GM19099 (cell line): ENCODE data around the gene GLIS2.
A peak's percentile ranks its signal among the peaks of the same experiment; 100 is the strongest.

Experiments used
- POLR2A ChIP-seq: IDR thresholded peaks from 3 replicates; pipeline ENCODE4 v1.6.1; 2011; ENCODE audit warnings: low read depth; ENCODE audit not compliant: insufficient read length; ENCODE audit errors: extremely low read depth

Gene GLIS2

DNA sequence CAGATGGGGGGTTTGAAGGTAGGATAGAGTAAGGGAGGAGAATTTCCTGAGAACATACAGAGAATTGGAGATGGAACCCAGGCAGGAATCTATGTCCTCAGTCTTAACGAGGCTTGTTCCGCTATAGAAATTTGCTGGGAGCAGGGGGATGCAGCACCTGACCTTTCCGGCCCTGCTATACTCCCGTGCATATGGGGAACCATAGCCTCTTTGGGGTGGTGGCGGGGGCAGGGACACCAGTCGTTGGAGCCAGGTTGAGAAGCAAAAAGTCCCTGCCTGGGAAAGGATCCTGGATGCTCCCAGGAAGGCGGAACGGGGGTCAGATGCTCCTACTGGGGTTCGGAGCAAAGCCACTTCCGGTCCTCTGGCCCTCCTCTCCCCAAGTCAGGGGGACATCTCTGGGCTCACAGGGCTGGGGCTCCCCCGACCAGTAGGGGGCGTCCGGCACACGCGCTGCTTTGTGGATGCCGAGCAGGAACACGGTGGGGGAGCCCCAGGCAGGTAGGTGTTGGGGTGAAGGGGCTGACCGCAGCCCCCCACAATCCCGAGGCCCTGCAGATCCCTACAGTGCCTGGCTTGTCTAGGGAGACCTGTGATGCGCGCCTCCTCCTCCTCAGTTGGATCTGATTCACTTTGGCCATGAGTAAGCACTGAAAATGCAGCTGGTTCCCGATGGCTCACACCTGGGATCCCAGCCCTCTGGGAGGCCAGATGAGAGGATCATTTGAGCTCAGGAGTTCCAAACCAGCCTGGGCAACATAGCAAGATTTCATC, 27.5 kb upstream of the GLIS2 start:
- TF ChIP-seq POLR2A = peak; percentile 12

DNA sequence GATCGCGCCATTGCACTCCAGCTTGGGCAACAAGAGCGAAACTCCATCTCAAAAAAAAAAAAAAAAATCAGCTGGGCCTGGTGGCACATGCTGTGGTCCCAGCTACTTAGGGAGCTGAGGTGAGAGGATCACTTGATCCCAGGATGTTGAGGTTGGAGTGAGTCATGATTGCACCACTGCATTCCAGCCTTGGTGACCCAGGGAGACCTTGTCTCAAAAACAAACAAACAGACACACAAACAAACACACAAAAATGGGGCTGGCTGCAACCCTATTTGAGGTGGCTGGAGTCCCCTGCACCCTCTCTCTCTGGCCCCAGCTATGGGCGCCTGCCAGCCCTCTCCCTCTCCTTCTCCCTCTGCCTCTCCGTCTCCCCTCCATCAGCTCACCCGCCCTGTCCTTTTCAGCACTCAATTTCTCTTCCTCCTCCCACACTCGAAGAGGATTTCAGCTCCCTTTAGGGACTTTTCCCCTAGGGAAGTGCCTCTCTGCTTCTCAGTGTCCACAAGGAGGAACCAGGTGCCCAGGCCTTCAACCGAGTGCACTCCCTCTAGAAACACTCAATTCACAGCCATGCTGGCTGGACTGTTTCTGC, 25.5 kb upstream of the GLIS2 start:
- no peak for TF ChIP-seq POLR2A

DNA sequence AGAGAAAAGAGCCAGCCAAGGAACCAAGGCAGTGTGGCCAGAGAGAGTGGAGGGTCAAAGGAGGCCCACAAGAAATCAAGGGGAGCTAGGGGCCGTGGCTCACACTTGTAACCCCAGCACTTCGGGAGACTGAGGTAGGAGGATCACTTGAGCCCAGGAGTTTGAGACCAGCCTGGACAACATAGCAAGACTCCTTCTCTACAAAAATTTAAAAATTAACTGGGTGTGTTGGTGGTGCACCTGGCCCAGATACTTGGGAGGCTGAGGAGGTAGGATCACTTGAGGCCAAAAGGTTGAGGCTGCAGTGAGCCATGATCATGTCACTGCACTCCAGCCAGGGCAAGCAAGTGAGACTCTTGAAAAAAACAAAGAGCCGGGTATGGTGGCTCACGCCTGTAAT, 24.2 kb upstream of the GLIS2 start:
- no peak for TF ChIP-seq POLR2A

DNA sequence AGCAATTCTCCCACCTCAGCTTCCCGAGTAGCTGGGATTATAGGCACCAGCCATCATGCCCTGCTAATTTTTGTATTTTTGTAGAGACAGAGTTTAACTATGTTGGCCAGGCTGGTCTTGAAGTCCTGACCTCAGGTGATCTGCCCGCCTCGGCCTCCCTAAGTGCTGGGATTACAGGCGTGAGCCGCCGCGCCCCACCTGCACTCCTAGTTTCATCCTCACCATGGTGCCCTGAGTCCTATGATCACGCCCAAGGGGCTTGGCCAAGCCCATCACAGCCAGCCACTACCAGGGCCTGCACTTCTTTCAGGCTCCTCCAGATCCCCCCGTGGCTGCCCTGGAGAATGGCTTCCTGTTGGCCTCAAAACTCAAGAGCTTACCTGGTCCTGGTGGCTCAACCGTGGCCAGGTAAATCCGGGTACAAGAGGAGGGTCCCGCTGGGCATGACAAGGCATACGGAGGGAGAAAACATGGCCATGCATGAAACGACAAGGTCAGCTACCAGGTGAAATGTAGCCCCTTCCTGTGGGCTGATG, 22.6 kb upstream of the GLIS2 start:
- TF ChIP-seq POLR2A = no peak

DNA sequence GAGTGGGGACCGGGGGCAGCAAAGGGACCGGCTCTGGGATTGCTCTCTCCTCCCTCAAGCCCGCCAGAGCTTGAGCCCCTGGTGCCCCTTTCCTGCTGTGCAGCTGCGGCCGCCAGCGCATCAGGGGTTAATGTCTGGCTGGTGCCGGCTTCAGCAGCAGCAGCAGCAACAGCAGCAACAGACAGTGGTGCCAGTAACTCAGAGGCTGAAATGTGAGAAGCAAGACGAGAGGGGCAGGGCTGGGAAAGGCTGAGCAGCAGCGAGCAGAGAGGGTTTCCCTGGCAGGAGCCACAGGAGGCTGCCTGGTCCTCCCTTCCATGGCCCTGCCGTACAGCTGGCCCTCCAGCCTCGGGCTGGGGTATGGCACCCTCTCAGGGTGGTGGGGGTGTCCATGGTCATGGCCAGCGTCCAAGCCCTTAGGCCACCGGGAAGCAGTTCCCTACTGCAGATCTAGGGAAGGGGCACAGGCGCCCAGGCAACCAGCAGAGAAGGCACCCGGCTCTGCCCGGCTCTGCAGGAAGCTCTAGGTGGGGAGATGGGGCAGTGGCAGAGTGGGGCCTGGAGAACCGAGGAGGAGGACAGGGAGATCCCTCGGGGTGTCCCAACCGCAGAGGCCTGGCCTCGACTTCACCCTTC, 21.9 kb upstream of the GLIS2 start:
- no peak for TF ChIP-seq POLR2A

DNA sequence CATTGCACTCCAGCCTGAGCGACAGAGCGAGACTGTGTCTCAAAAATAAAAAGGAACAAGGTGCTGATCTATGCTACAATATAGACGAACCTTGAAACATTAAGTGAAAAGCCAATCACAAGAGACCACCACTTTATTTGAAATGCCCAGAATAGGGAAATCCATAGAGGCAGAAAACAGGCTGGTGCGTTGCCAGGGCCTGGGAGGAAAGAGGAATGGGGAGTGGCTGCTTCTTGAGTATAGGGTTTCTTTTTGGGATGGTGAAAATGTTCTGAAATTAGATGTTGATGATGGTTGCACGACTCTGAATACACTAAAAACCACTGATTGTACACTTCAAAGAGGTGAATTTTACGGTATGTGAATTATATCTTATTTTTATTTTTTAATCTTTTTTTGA, 20.3 kb upstream of the GLIS2 start:
- TF ChIP-seq POLR2A = no peak

DNA sequence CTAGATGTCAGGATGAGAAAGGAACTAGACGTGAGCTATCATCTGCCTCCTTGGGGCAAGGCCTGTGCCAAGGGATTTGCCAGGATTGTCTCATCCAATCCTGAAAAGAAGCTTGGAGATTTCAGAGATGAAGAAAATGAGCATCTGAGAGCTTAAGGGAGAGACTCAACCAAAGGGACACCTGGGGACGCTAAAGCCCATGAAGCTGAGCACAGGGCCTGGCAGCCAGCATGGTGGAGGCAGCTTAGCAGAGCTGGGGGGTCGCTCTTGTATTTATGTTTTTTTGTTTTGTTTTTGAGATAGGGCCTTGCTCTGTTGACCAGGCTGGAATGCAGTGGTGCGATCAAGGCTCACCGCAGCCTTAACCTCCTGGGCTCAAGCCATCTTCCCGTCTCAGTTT, 18.4 kb upstream of the GLIS2 start:
- TF ChIP-seq POLR2A = no peak

DNA sequence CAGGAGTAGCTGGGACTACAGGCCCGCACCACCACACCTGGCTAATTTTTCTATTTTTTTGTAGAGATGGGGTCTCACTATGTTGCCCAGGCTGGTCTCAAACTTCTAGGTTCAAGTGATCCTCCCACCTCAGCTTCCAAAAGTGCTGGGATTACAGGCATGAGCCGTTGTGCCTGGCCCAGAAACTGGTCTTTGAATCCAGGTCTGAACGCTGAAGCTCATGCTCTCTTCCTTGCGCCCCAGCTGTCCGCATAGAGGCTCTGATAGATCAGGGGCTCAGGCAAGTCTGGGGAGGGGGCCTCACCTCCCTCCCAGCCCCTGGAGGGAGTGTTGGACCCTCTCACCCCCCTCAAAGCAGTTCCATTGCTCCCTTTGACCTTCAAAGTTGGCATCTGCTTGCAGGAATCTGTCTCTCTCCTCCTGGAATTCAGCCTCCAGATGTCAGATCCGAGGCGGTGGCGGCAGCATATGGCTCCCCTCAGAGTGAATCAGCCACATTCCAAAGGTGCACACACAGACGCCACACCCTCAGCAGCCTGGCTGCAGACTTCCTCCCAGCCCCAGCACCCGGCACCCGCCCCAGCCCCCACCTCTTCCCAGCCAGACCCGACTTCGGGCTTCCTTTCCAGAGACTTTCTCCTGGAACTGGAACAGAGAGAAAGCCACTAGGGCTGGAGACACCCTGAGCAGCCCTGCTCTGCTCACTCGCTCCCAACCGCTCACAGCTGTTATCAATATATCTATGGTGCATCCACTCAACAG, 16.9 kb upstream of the GLIS2 start:
- no peak for TF ChIP-seq POLR2A

DNA sequence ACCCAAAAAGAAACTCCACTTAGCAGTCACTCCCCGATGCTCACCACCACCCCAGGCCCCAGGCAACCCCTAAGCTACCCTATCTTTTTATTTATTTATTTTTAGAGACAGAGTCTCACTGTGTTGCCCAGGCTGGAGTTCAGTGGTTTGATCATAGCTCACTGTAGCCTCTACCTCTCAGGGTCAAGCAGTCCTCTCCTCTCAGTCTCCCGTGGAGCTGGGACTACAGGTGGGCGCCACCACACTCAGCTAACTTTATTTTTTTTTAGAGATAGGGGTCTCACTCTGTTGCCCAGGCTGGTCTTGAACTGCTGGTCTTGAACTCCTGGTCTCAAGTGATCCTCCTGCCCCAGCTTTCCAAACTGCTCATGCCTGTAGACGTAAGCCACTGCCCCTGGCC, 14.7 kb upstream of the GLIS2 start:
- no peak for TF ChIP-seq POLR2A

DNA sequence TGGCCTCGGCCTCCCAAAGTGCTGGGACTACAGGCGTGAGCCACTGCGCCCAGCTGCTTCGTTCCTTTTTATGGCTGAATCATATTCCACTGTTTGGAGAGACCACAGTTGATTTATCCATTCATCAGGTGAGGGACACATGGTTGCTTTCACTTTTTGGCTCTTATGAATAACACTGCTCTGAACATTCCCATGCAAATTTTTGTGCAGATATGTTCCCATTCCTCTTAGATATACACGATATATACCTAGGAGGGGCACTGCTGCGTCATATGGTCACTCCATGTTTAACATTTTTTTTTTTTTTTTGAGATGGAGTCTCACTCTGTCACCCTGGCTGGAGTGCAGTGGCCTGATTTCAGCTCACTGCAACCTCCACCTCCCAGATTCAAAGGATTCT, 13.9 kb upstream of the GLIS2 start:
- no peak for TF ChIP-seq POLR2A

DNA sequence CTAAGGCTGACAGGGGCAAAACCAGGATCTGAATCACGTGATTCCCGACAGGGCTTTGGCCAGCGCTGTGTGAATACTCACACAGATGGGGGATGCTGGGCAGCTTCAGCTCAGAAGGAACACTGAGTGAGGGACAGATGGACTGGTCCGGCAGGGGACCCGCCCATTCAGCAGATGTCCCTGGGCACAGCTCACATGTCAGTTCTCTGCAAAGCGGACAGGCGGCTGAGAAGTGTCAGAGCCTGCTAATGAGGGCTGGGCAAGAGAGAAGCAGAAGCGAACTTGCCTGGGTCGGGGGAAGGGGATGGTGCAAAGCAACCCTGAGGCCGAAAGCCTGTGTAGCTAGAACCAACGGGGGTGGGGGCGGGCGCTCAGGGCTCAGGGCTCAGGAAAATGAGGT, 11.9 kb upstream of the GLIS2 start:
- TF ChIP-seq POLR2A = no peak

DNA sequence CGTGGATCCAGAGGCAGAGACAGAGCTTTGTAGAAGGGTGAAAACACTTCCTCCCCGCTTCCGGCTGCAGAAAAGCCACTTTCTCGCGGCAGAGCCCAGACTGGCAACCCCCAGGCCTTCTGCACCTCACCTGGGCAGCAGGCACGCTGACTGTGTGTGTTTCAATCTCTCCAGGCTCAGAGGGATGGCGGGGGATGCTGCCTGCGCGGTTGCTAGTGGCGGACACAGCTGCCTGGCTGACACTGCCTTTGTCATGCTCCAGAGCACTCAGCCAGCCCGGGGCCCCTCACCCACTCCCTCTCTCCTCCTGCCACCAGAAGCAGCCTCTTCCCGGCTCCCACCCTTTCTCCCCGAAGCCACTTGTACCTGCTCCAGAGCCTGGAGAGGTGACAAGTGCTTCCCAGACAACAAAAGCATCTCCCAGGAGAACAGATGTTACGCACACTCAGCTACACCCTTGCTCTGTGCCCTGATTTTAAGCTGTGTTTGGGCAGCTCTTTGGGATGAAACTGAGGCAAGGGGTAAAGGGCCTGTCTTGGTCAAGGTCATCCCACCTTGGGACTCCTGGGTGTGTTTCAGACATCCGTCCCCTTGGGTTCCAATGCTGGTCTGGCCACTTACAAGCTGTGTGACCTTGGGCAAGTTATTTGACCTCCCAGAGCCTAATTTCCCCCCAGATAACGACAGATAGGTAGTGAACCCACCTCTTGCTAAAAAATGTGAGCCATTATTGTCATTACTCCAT, 9.2 kb upstream of the GLIS2 start:
- TF ChIP-seq POLR2A = peak; percentile 48

DNA sequence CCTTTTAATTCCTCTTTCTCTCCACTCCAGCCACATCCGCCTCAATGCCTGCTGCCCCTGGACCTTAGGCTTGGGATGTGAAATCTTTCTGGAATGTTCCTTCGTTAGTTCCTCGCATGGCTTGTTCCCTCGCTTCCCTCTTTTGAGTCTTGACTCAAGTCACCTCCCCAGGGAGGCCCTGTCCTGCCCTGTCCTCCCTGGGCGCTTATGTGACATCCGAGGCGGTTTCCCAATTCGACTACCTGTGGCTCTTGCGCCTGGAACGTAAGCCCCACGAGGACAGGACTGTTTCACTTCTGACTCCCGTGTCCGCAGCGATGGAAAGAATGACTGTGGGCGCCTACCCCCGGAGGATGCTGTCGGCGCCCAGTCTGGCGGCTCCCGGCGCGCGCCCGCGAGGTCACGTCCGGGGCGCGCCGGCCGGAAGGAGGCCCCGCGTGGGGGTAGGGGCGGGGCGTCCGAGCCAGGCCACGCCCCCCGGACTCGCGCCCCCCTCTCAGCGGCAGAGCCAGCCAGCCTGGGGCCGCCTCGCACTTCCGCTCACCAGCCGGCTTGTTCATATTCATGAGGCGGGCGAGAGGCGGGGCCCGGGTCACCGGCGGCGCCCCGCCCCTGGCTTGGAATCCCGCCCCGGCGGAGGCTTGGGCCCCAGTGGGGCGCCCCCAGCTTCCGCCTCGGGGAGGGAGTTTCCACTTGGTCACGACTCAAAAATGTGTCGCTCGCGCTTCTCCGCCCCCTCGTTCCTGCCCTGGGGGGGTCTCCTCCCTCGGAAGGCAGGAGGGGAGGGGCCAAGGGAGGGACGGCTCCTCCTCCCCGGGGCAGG, 8.4 kb upstream of the GLIS2 start:
- peak; percentile 82 for TF ChIP-seq POLR2A
